Fibroblast of pulmonary artery (primary cell): ENCODE data around the gene FAM219A.

Source experiments
- DNase-seq: peaks from one replicate; pipeline ENCODE4 v3.0.0-alpha.2; 2010; ENCODE audit warnings: low read depth
- H3K4me3 ChIP-seq: replicated peaks from 2 replicates; pipeline ENCODE4 v1.5.1; 2011; ENCODE audit warnings: low read depth, mild to moderate bottlenecking, control low read depth, low read length, moderate library complexity
- CTCF ChIP-seq: IDR thresholded peaks from 2 replicates; pipeline ENCODE4 v1.5.1; 2011; ENCODE audit warnings: mild to moderate bottlenecking, control low read depth, low read length, inconsistent platforms; ENCODE audit errors: missing control alignments

The FAM219A gene

GRCh38 chr9:34392511-34392910 lies 65.9 kb downstream of the FAM219A start:
- DNase-seq, result no peak
- no peak overlapping the region for H3K4me3 ChIP-seq
- TF ChIP-seq CTCF, result no peak

- no peak for TF ChIP-seq CTCF
- H3K4me3 ChIP-seq, result no peak overlapping the region
- DNase-seq, result no peak
Measured at GRCh38 chr9:34387239-34387638, 71.1 kb downstream of the FAM219A start.

- no peak for DNase-seq
- TF ChIP-seq CTCF, result no peak
- H3K4me3 ChIP-seq, result no peak overlapping the region
Measured at GRCh38 chr9:34386656-34387055, 71.7 kb downstream of the FAM219A start.

- DNase-seq, result no peak
- TF ChIP-seq CTCF, result no peak
- H3K4me3 ChIP-seq, result no peak overlapping the region
Measured at GRCh38 chr9:34385561-34386230, 72.7 kb downstream of the FAM219A start.

- no peak for TF ChIP-seq CTCF
- no peak overlapping the region for H3K4me3 ChIP-seq
- DNase-seq, result no peak
Measured at GRCh38 chr9:34384368-34385165, 73.8 kb downstream of the FAM219A start.

GRCh38 chr9:34383904-34384303 lies 74.5 kb downstream of the FAM219A start:
- no peak for DNase-seq
- no peak for TF ChIP-seq CTCF
- no peak overlapping the region for H3K4me3 ChIP-seq
